HG03354 (cell line): ENCODE measurements around the gene EHBP1.

ENCODE experiments used
- ATAC-seq: cut with Tn5 transposase; IDR thresholded peaks from one replicate; pipeline ENCODE4 v1.9.1; 2021; ENCODE audit warnings: mild to moderate bottlenecking; ENCODE audit not compliant: unreplicated experiment, poor library complexity, severe bottlenecking

Gene EHBP1

DNA sequence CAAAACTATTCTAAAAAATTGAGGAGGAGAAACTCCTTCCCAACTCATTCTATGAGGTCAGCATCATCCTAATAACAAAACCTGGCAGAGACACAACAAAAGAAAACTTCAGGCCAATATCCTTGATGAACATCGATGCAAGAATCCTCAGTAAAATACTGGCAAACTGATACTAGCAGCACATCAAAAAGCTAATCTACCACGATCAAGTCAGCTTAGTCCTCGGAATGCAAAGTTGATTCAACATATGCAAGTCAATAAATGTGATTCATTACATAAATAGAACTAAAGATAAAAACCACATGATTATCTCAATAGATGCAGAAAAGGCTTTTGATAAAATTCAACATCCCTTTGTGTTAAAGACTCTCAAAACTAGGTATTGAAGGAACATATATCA is 63.1 kb downstream of the EHBP1 start:
- ATAC-seq = no peak

DNA sequence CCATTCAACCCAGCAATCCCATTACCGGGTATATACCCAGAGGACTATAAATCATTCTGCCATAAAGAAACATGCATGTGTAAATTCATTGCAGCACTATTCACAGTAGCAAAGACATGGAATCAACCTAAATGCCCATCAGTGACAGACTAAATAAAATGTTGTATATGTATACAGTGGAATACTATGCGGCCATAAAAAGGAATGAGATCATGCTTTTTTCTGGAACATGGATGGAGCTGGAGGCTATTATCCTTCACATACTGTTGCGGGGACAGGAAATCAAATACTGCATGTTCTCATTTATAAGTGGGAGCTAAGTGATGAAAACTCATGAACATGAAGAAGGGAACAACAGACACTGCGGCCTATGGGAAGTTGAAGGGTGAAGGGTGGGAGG is 65.1 kb downstream of the EHBP1 start:
- no peak for ATAC-seq

DNA sequence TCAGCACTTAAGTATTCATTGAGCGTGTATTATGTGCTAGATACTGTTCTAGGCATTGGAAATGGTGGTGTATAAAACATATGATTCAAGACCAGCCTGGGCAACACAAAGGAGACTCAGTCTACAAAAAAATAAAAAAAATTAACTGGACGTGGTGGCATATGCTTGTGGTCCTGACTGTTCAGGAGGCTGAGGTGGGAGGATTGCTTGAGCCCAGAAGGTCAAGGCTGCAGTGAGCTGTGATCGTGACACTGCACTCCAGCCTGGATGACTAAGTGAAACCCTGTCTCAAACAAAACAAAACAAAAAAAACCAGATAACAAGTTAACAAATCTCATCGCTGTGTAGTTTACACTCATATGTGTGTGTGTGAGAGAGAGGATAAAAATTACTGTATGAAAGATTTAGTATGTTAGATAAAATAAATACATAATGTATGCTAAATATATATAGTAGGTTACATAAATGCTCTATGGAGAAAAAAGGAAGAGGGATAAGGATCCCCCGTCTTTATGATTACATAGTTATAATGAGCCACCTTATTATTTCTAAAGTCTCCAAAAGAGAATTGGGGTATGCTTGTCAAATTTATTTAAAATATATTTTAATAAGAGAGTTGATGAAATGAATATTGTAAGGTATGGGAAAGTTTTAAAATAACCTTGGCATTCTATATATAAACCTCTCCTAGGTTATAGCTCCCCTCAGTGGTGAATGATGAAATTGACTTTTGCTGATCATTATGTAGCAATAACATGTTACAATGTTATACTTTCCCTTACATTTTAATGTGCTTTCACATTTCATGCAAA is 69.2 kb downstream of the EHBP1 start:
- no peak for ATAC-seq

DNA sequence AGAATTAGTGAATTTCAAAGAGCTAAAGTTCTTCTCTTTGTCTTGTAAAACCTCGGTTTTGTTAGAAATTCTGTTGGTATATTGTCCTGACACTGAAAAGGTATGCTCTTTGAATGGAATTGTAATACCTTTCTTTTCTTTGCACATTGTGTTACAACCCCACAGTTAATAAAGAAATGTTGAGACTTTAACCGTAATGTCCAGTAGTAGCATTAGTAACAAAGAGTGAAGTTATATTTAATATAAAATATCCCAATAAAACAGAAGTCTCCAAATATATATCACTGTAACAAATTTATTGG is 69.8 kb downstream of the EHBP1 start:
- ATAC-seq = no peak

DNA sequence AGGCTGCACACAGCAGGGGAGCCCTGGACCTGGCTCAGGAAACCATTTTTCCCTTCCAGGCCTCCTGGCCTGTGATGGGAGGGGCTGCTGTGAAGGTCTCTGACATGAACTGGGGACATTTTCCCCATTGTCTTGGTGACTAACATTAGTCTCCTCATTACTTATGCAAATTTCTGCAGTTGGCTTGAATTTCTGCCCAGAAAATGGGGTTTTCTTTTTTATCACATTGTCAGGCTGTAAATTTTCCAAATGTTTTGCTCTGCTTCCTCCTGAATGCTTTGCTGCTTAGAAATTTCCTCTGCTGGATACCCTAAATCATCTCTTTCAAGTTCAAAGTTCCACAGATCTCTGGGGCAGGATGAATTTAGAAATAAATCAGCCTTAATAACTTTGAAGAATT is 78.2 kb downstream of the EHBP1 start:
- no peak for ATAC-seq

DNA sequence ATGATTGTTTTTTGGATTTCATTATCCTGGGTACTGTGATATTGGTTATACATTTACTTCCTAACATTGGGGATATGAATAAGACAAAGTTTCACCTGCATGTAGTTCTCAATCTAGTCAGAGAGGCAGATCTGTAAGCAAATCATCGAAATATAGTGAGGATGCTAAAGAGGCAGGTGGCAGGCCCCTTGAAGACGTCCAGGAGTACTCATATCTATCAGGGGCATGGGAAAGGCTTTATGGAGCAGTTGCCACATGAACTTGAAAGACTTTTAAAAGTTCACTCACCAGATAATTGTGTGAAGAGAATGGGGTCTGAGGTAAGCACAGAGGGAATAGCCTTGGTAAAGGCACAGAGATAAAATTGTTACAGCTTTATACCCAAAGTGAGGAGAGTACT is 78.8 kb downstream of the EHBP1 start:
- ATAC-seq = no peak

DNA sequence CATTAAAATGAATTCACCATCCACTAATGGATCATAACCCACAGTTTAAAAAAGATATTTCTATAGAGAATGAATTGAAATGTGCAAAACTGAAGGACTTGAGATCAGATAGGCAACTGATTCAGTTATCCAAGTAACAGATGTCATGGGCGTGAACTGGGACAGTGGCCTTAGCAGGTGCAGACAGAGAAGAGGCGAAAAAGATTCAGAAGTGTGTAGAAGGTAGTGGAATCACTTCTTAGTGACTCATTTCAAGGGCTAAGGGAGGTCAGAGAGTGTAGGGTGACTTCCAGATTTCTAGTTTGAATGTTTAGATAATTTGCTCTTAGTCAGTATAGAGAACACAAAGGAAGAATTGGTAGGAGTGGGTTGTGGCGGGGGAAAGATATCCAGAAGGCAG is 79.7 kb downstream of the EHBP1 start:
- peak; percentile 75 for ATAC-seq

DNA sequence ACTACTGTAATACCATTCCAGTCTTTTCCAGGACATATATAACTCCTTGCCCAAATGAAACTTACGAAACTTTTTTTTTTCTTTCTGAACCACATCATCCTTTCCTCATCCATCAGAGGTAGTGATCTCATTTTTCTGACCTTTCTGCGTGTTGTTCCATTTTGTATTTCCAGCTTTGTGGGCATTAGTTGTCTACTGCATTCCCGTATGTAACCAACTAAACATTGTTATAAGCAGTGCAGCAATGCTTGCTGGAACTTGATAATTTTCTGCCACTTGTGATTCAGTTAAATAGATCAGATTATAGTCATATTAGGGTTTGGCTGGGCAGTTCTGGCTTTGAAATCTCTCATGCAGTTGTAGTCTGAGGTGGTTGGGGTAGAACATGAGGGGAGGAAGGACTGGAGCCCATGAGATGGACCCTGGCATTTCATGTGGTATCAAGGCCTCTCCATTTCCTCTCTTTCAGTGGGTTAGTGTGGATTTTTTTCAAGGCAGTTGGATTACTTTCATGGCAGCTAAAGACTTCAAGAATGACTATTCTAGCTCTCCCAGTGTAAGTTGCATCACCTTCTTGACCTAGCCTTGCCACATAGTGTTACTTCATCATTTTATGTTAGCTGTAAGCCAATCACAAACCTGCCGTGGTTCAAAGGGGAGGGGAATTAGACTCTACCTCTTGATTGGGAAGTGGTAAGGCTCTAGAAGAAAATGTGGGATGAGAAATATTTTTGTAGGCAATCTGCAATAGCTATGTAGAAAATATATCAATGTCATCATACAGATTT is 80.5 kb downstream of the EHBP1 start:
- ATAC-seq = no peak

DNA sequence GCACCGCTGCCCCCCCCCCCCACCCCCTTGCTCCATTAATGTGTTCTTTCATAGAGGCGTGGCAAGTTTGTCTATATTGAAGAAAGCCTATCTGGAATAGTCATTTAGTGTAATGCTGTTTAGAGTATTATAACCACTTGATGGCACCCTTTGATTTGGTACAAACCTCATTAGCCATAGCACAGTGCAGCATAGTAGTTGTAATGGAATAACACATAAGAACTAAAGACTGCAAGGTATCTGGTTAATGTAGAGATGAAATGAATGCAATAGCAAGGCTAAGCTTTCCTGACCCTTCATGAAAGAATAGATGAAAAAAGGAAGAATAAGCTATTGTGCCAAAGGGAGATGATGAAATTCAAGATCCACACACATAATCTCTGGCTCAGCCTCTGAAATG is 81.9 kb downstream of the EHBP1 start:
- ATAC-seq = peak; percentile 62

DNA sequence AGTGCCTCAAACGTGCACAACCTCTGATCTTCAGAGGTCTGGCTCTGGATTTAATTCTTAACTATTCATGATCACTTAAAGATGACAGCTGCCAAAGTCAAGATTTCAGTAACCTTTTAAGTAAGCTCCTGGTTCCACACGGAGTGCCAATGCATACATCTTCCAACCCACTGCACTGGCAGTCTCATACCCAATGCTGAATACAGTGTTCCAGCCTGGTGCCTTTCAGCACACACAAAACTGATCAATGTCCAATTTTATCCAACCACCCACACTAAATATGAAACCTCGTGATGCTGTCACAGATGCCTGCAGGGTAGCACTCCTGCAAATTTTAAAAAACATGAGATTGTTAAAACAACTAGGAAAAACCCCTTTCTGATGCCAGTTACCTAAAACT is 84.0 kb downstream of the EHBP1 start:
- no peak for ATAC-seq

DNA sequence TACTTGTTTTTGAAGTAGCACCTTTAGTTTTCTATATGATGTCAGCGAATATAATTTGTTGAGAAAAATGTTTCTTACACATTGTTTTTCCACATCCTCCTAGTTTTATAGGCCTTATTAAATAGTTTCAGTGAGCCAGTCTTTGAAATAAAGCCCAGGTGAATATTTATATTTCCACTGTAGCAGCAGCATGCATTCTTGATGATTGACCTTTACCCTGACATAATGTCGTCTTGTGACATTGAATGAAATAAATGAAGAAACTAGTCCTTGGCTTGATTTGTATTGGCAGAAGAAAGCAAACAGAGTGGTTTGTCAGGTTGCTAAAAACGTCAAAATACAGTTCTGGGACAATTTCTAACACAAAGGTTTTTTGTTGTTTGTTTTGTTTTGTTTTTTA is 84.4 kb downstream of the EHBP1 start:
- no peak for ATAC-seq

DNA sequence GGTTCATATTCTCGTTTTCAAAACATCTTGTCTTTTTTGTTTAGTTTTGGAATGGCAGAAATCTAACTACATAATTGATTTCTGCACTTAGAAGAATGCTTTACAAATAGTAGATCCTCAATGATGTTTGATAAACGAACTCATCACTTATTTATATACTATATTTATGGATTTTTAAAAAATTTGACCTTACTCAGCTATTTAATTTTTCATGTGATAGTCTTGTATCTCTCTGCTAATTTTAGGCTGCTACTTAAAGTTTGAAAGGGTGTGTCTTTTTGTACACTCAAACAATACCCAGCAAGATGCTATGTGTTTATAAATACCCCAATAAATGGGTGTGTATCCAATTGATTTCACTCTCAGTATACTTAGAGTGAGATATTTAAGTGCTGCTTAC is 86.9 kb downstream of the EHBP1 start:
- no peak for ATAC-seq

DNA sequence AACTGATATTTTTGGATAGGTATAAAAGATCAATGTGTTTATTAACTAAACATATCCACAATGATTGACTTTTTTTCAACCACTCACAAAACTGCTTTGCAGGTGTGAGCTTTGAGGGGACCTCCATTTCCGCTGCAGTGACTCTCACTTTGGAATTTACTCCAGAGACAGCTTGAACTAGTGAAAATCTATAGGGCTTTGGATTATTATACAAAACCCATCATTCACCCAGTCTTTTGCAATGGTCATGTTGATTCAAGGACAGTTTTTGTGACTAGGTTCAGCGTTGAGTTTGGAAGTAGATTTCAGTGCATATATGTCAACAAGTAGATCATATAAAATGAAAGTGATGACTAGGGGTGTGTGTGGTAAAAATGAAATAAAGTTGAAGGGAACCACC is 87.7 kb downstream of the EHBP1 start:
- ATAC-seq = no peak

DNA sequence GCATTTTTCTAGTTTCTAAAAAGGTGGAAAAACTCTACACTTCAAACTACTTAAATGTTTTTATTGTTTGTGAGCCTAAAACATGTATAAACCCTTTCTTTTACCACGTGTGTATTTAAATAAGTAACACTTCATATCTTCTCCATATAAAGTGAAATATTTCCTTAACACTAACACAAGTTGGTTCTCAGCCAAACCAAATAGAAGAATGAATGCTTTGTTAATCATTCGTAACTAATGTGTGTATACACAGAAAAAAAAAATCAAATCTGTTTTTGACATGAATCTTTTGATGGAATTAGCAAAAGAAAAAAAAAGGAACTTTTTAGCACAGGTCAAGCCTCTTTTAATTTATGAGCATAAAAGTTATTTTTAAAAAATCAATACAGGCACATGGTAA is 89.3 kb downstream of the EHBP1 start:
- ATAC-seq = no peak

DNA sequence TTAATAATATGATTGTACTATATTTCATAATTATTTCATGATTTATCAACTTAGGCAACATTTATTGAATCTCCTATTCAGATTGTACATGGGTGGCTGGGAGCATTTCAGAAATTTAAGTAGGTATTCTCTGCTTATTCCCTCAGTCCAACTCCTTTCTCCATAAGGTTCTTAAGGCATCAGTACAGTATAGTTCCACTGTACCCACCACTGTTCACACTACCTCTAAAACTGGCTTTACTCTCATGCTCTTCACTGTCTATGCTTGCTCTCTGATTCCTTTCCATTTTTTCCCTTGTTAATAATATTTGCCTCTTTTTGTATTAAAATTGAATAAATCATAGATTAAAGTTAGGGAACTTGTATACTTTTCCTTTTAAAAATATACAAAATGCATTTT is 89.8 kb downstream of the EHBP1 start:
- no peak for ATAC-seq

DNA sequence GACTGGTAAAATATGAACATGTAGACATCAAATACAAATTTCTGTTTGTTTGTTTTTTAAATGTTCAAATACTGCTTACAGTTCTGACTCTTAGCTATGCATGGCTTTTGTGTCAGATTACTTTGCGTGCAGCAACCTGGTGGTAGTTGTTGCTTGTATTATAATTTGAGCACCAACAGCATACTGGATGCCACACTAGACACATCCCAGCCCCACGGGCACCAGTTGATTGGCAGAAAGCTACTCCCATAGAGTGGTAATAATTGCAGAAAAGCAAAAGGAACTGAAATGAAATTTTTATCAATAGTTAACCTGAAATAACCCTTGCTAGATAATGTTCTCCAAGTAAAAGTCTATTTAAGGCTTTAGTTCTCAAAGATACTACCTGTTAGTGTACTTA is 91.6 kb downstream of the EHBP1 start:
- no peak for ATAC-seq

DNA sequence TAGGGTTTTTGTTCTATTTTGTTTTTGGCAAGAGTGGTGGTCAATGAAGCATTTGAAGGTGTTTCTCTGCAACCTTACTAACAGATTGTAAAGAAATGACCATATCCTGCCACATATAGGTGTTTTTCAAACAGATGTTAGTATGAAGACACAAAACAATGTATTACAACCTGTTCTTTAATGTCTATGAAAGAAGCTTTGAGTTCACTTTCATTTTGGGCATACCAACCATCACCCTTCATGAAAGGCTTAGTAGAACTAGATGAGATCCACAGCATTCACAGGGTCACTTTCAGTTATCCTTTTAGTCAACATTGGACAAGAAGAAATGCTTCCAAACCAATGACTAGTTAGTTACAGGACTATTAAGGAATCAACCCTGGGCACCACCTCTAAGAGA is 95.1 kb downstream of the EHBP1 start:
- ATAC-seq = peak; percentile 71

DNA sequence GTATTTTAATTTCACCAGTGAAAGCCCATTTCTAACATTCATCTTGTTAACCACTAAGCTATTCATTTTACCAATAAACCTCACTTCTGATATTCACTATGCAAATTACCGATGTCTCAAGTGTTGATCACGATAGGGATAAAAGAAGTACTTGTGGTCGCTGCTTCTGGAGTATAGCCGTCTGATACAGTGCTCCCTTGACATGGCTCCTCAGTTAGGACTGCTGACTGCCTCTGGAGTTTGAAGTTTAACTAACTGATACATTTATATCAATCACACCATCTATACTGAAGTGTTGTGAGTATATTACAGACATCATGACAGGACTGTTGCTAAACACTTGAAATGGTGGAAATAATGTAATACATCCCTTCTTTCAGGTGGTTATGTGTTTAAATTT is 95.6 kb downstream of the EHBP1 start:
- ATAC-seq = no peak

DNA sequence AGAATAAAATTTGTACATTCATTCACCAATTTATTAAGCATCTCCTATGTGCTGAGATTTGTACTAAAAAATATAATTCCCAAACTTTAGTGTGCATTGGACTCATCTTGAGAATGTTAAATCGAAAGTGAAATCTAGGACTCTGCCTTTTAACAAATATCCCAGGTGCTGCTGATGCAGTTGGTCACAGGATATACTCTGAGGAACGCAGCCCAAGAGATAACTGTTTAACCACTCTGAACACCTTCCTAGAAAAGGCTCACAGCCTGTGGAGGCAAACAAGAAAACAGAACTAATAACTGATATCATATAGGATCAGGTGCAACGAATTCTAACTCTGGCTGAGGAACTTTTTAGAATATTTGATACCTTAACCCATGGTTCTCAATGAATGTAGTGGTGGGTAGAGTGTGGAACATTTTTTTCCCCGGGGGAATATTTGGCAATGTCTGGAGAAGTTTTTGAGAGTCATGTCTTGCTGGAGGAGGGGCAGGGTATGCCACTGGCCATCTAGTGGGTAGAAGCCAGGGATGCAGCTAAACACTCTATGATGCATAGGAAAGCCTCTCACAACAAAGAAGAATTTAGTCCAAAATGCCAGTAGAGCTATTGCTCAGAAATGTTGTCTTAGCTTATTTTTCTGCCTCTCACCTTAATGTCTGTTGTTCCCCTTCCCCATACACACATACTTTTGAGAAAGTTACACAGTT is 96.5 kb downstream of the EHBP1 start:
- ATAC-seq = peak; percentile 60

DNA sequence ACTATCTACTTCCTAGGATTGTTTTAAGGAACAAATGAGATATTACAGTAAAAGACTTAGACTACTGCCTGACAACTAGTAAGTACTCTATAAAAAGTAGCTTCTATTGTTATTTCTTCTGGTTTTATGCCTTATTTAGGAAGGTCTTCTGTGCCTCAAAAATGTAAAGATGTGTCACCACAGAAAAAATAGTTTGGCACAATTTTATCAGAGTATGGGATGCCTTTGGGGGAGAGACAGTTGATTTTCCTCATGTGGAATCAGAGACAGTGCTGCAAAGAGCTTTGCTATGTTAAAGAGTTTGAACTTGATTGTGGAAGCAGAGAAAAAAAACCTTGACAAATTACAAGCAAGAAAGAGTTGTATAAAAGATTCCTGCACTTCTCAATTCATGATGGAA is 98.4 kb downstream of the EHBP1 start:
- ATAC-seq = no peak

DNA sequence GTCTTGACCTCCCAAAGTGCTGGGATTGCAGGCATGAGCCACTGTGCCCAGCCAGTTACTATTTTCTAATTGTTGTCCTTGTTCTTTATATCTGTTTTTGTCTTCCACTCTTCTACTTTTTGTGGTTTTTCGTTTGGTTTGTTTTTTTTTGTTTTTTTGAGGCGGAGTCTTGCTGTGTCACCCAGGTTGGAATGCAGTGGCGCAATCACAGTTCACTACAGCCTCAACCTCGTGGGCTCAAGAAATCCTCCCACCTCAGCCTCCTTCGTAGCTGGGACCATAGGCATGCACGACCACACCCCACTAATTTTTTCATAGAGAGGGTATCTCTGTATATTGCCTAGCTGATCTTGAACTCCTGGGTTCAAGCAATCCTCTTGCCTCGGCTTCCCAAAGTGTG is 100.7 kb downstream of the EHBP1 start:
- no peak for ATAC-seq
